ENCODE measurements around the gene PITPNC1.

DNA sequence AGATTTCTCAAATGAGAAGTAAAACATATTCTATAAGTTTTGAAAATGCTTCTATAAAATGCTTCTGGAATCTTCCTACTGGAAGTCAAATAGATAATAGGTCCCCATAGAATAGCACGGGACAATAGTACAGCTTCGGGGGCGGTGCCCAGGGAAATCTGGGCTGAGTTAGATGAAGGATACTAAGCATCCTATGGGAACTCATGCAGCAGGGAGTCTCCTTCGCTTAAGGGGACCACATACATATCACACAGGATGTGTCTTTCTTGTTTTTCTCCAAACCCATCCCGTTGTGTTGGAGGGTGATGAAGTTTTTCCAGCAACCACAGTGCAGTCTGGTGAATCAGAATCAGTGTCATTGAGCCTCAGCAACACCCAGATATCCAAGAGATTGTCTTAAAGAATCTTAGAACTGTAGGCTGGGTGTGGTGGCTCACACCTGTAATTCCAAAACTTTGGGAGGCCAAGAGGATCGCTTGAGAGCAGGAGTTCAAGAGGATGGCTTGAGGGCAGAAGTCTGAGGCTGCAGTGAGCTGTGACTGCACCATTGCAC lies 84.2 kb downstream of the PITPNC1 start:
- TF ChIP-seq, protein P1, sequence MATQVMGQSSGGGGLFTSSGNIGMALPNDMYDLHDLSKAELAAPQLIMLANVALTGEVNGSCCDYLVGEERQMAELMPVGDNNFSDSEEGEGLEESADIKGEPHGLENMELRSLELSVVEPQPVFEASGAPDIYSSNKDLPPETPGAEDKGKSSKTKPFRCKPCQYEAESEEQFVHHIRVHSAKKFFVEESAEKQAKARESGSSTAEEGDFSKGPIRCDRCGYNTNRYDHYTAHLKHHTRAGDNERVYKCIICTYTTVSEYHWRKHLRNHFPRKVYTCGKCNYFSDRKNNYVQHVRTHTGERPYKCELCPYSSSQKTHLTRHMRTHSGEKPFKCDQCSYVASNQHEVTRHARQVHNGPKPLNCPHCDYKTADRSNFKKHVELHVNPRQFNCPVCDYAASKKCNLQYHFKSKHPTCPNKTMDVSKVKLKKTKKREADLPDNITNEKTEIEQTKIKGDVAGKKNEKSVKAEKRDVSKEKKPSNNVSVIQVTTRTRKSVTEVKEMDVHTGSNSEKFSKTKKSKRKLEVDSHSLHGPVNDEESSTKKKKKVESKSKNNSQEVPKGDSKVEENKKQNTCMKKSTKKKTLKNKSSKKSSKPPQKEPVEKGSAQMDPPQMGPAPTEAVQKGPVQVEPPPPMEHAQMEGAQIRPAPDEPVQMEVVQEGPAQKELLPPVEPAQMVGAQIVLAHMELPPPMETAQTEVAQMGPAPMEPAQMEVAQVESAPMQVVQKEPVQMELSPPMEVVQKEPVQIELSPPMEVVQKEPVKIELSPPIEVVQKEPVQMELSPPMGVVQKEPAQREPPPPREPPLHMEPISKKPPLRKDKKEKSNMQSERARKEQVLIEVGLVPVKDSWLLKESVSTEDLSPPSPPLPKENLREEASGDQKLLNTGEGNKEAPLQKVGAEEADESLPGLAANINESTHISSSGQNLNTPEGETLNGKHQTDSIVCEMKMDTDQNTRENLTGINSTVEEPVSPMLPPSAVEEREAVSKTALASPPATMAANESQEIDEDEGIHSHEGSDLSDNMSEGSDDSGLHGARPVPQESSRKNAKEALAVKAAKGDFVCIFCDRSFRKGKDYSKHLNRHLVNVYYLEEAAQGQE (IDR thresholded peaks at IDR 0.05; ENCODE audit: insufficient read depth in 1 of 2, low read depth in 2 of 2, low read length in 2 of 2) = no peak
- TF ChIP-seq TAF1 (IDR thresholded peaks at IDR 0.05; ENCODE audit: borderline replicate concordance, insufficient read depth, low read length) = no peak
- no peak for TF ChIP-seq SIN3A (IDR thresholded peaks at IDR 0.05; ENCODE audit: borderline replicate concordance, insufficient read depth, low read length)
- TF ChIP-seq POLR2AphosphoS5 (IDR thresholded peaks at IDR 0.05; ENCODE audit: low read depth, low read length) = no peak
- TF ChIP-seq FOXP2 (optimal IDR thresholded peaks at IDR 0.05; ENCODE audit: borderline replicate concordance, extremely low read depth, extremely low read length, insufficient read depth) = no peak

Measured in PFSK-1 (cell line).